MCF 10A (cell line): ENCODE data around the gene ADGRD1. TPM values are rescaled to one million over a fixed set of nuclear protein-coding genes. Genes with fewer than 3 reads are reported as not detected.

Experiments used
- BruUV-seq: library from RNA; stranded (reverse); fragments of 400-500 nt; replicated peaks from 2 replicates; lab custom pipeline; 2021; lab: Mats Ljungman, UMichigan
- CTCF ChIA-PET: fragments of 300-600 bp; sonication (Branson Sonifier 250); formaldehyde crosslinking; extraction: SDS; loops from one replicate; lab custom pipeline; 2021; ENCODE audit warnings: antibody characterized with exemption, inconsistent platforms; lab: Yijun Ruan, JAX
- POLR2A ChIA-PET: fragments of 300-600, 350-650 bp; sonication (Branson Sonifier 250); formaldehyde crosslinking; extraction: SDS; loops from one replicate; lab custom pipeline; 2020; ENCODE audit warnings: antibody characterized with exemption, inconsistent platforms; lab: Yijun Ruan, JAX
- DNase-seq: peaks from one replicate; pipeline ENCODE4 v3.0.0-alpha.2; 2018; ENCODE audit not compliant: unreplicated experiment
- H3K27ac Mint-ChIP-seq: one replicate; pipeline ENCODE4 v1.8.0; 2022; ENCODE audit warnings: mild to moderate bottlenecking, low read depth, mixed read lengths; ENCODE audit not compliant: unreplicated experiment
- H3K27me3 Mint-ChIP-seq: one replicate; pipeline ENCODE4 v1.8.0; 2022; ENCODE audit warnings: mixed read lengths; ENCODE audit not compliant: insufficient read depth, unreplicated experiment
- H3K36me3 Mint-ChIP-seq: one replicate; pipeline ENCODE4 v1.8.0; 2022; ENCODE audit warnings: mild to moderate bottlenecking, moderate library complexity, mixed read lengths; ENCODE audit not compliant: insufficient read depth, unreplicated experiment
- H3K4me1 Mint-ChIP-seq: one replicate; pipeline ENCODE4 v1.8.0; 2022; ENCODE audit warnings: mixed read lengths; ENCODE audit not compliant: insufficient read depth, unreplicated experiment
- H3K4me3 Mint-ChIP-seq: one replicate; pipeline ENCODE4 v1.8.0; 2022; ENCODE audit warnings: mild to moderate bottlenecking, moderate library complexity, mixed read lengths; ENCODE audit not compliant: unreplicated experiment
- H3K9me3 Mint-ChIP-seq: one replicate; pipeline ENCODE4 v1.8.0; 2022; ENCODE audit warnings: mixed read lengths; ENCODE audit not compliant: unreplicated experiment
- intact Hi-C: fragments of 100-400 bp; cut with micrococcal nuclease; formaldehyde crosslinking; loops from 2 replicates; pipeline ENCODE4 v1.14.1; 2022
- total RNA-seq: library from RNA; stranded (reverse); gene quantifications from 2 replicates; pipeline ENCODE4 v1.2.3, GENCODE V29; 2022
- TF ChIP-seq, protein P1 (sequence below): fragments of 200-600 bp; IDR thresholded peaks from one replicate; pipeline ENCODE4 v1.8.0; 2022; ENCODE audit warnings: antibody characterized with exemption, mild to moderate bottlenecking; ENCODE audit not compliant: unreplicated experiment

The ADGRD1 gene
- total RNA-seq, 1 experiment from 2014 or later: 0.68 TPM

DNA sequence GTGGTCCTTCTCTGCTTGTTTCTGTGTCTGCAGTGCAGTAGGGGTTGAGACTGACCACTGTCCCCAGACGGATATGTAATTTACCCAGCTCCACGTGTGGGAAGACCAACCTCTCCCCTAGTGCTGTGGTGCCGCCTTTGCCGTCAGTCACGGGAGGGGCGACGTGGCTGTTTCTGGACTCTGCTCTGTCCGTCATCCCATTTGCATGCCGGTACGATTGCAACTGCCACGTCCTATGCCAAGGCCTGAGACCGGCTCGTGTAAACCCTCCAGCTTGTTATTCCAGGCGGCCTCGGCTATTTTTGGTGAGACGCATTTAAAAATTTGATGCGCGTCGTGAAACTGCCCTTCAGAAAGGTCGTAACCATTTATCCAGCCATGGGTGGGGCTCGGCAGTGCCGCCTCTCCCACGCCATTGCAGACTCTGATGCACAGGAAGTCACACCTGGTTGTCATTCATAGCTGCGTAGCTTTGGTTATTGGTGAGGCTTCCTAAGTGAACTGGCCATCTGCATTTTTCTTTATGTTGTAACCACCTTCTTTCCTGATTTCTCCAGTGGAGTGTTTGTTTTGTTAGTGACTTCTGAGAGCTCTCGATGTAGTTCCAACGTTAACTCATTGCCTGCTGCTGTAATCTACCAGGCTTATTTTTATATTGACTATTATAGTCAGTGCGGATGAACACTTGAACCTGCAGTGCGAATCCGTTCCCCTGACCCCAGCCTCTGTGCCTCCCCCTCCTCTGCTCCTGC, 75.1 kb downstream of the ADGRD1 start:
- Mint-ChIP-seq H3K9me3 (no peaks in the 10 kb centered on the region), H3K27me3 (peaks cover 27% of the 10 kb centered on the region), H3K4me3 (no peak overlapping the region), H3K36me3 (no peaks in the 10 kb centered on the region), H3K27ac (no peak overlapping the region), H3K4me1 (no peaks in the 10 kb centered on the region)
- DNase-seq: no peak
- TF ChIP-seq, protein P1, sequence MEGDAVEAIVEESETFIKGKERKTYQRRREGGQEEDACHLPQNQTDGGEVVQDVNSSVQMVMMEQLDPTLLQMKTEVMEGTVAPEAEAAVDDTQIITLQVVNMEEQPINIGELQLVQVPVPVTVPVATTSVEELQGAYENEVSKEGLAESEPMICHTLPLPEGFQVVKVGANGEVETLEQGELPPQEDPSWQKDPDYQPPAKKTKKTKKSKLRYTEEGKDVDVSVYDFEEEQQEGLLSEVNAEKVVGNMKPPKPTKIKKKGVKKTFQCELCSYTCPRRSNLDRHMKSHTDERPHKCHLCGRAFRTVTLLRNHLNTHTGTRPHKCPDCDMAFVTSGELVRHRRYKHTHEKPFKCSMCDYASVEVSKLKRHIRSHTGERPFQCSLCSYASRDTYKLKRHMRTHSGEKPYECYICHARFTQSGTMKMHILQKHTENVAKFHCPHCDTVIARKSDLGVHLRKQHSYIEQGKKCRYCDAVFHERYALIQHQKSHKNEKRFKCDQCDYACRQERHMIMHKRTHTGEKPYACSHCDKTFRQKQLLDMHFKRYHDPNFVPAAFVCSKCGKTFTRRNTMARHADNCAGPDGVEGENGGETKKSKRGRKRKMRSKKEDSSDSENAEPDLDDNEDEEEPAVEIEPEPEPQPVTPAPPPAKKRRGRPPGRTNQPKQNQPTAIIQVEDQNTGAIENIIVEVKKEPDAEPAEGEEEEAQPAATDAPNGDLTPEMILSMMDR: no peak
- CTCF ChIA-PET: interaction anchor here (0.6 kb wide), 1 partner anchor 37 kb away, joined by 3 read pairs; no protein-coding TSS in a partner anchor
- POLR2A ChIA-PET: no interaction called here
- intact Hi-C loops: no loop called here
- BruUV-seq: no TSS peak

DNA sequence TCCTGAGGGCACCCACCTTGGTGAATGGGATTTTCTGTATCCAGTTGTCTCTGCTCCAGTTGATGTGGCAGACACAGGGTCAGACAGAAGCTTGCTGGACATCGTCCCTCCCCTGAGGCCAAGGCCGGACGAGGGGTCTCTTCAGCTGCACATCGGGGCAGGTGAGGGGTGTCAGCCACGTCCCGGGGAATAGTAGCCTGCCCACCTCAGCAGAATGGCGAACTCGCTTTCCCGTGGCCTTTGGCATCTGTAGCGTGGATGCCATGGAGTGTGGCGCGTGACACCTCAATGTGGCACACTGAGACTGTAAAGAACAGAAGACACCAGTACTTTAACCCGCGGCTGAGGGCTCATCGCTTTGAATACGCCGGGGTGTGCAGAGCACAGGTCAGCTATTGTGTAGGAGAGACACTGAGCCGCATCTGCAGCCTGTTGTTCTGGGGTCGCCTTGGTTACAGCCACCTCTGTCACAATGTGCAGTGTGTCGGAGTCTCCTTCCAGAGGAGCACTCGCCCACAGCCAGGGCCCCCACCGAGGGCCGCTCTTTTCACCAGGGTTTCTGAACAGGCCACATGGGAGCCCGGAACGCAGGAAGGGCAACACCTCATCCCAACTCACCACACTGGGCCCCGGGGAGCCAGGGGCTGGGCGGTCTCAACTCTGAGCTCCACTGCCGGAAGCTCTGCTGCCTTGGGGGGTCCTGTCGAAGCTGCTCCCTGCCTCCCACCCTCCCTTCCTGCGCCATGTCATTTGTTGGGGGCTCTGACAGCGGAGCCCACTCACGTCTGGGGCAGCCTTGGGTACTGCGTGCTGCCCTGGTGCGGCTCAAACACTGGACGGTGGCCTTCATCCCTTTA, 77.0 kb downstream of the ADGRD1 start:
- intact Hi-C loops: no loop called here
- ChIA-PET POLR2A (no interaction called here), CTCF (interaction anchor here (0.5 to 0.9 kb wide), 3 partner anchors 8 to 1177 kb away, joined by 3 to 5 read pairs (median 3); no protein-coding TSS in a partner anchor)
- H3K27me3 Mint-ChIP-seq: peaks cover 30% of the 10 kb centered on the region
- no peaks in the 10 kb centered on the region for H3K36me3 Mint-ChIP-seq
- no peak overlapping the region for H3K4me3 Mint-ChIP-seq
- H3K4me1 Mint-ChIP-seq: no peaks in the 10 kb centered on the region
- H3K27ac Mint-ChIP-seq: no peak overlapping the region
- no peak for DNase-seq
- no TSS peak for BruUV-seq
- H3K9me3 Mint-ChIP-seq: no peaks in the 10 kb centered on the region
- TF ChIP-seq, protein P1: no peak

DNA sequence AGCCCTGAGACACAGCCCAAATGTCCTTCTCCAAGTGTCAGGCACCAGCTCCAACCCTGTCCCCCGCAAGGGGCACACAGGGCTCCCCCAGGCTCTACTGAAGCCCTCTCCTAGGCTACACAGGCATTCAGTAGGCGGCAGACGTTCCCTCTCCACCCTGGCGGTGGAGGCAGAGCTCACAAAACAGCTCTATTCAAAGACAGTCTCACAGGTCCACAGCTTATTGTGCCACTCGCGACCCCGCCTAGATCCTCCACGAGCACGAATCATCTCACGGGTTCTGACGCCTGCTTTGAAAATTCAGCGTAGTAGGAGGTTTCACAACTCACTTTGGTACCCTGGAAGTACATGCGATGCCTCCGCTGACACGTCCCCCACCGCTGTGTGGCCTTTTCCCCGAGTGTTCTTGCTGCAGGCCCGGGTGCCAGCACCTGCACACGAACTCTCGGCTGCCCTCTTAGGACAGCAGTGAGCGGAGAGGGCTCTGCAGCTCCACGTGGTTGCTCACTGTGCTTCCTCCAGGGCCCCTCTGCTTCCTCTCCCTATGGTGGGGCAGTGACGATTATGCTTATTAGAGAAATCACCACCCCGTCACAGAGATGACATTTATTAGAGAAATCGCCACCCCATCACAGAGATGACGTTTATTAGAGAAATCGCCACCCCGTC, 78.5 kb downstream of the ADGRD1 start:
- ChIA-PET CTCF (no interaction called here), POLR2A (no interaction called here)
- Mint-ChIP-seq H3K27ac (no peak overlapping the region), H3K4me1 (no peaks in the 10 kb centered on the region), H3K9me3 (peaks cover 9% of the 10 kb centered on the region), H3K4me3 (no peak overlapping the region), H3K27me3 (peaks cover 30% of the 10 kb centered on the region), H3K36me3 (no peaks in the 10 kb centered on the region)
- no TSS peak for BruUV-seq
- intact Hi-C loops: no loop called here
- TF ChIP-seq, protein P1: no peak
- no peak for DNase-seq

DNA sequence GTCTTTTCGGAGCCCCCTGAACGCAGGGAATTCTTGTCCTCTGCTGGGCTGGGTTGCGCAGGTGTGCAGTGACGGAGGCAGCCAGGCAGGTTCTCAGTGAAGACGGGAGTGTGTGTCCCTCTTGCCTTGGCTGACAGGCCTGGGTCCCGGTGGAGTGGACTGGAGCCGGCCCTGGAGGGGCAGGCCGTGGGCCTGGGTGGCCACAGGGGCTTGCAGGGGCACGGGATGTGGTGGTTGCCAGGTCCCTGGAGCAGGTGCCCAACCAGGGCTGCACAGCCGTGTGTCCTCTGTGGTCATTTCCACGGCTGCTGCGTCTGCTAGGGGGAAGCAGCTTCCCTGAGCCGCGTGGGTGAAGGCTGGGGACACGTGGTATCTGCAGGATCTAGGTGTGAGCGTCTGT, 79.8 kb downstream of the ADGRD1 start:
- H3K4me1 Mint-ChIP-seq: no peaks in the 10 kb centered on the region
- BruUV-seq: no TSS peak
- no peak for DNase-seq
- intact Hi-C loops: no loop called here
- ChIA-PET POLR2A (no interaction called here), CTCF (interaction anchor here (1.7 kb wide), 1 partner anchor 9 kb away, joined by 3 read pairs; no protein-coding TSS in a partner anchor)
- H3K27ac Mint-ChIP-seq: no peak overlapping the region
- peaks cover 20% of the 10 kb centered on the region for H3K27me3 Mint-ChIP-seq
- TF ChIP-seq, protein P1: no peak
- H3K36me3 Mint-ChIP-seq: no peaks in the 10 kb centered on the region
- peaks cover 11% of the 10 kb centered on the region for H3K9me3 Mint-ChIP-seq
- no peak overlapping the region for H3K4me3 Mint-ChIP-seq
